IMR-90 (cell line): ENCODE results near the gene MTF1.

ENCODE experiments used
- BHLHE40 ChIP-seq: fragments of 150-350 bp; IDR thresholded peaks from 2 replicates; pipeline ENCODE4 v1.6.1; 2016; ENCODE audit warnings: mild to moderate bottlenecking, low read depth, low read length
- CTCF ChIP-seq: conservative IDR thresholded peaks from 2 replicates; pipeline ENCODE4 v1.5.1; 2012; ENCODE audit warnings: mild to moderate bottlenecking, low read depth, low read length, improper control_type of control experiment
- MAZ ChIP-seq: IDR thresholded peaks from 2 replicates; pipeline ENCODE4 v1.6.1; 2012; ENCODE audit warnings: low read depth, mild to moderate bottlenecking, low read length, improper control_type of control experiment, moderate library complexity, borderline replicate concordance
- MXI1 ChIP-seq: IDR thresholded peaks from 2 replicates; pipeline ENCODE4 v1.6.1; 2012; ENCODE audit warnings: low read depth, mild to moderate bottlenecking, low read length, moderate library complexity, borderline replicate concordance
- NFE2L2 ChIP-seq: fragments of 150-350 bp; IDR thresholded peaks from 2 replicates; pipeline ENCODE4 v1.6.1; 2016; ENCODE audit warnings: low read depth, mild to moderate bottlenecking, low read length
- POLR2A ChIP-seq: IDR thresholded peaks from 2 replicates; pipeline ENCODE4 v1.6.1; 2012; ENCODE audit warnings: mild to moderate bottlenecking, low read depth, low read length
- RAD21 ChIP-seq: IDR thresholded peaks from 2 replicates; pipeline ENCODE4 v1.6.1; 2012; ENCODE audit warnings: low read length, improper control_type of control experiment
- RCOR1 ChIP-seq: IDR thresholded peaks from 2 replicates; pipeline ENCODE4 v1.6.1; 2012; ENCODE audit warnings: mild to moderate bottlenecking, low read length, improper control_type of control experiment; ENCODE audit not compliant: insufficient replicate concordance
- RFX5 ChIP-seq: IDR thresholded peaks from 2 replicates; pipeline ENCODE4 v1.8.0; 2012; ENCODE audit warnings: low read depth, mild to moderate bottlenecking, low read length, moderate library complexity
- SMC3 ChIP-seq: fragments of 150-350 bp; IDR thresholded peaks from 2 replicates; pipeline ENCODE4 v1.6.1; 2016; ENCODE audit warnings: low read depth, mild to moderate bottlenecking, antibody characterized with exemption, low read length, moderate library complexity
- USF2 ChIP-seq: fragments of 150-350 bp; IDR thresholded peaks from 2 replicates; pipeline ENCODE4 v1.6.1; 2017; ENCODE audit warnings: mild to moderate bottlenecking, antibody characterized with exemption, low read length, low read depth

- no peak for TF ChIP-seq POLR2A
- no peak for TF ChIP-seq USF2
- TF ChIP-seq NFE2L2 = no peak
- TF ChIP-seq CTCF = no peak
- no peak for TF ChIP-seq MXI1
- no peak for TF ChIP-seq MAZ
- TF ChIP-seq RAD21 = no peak
- no peak for TF ChIP-seq BHLHE40
- TF ChIP-seq SMC3 = no peak
- no peak for TF ChIP-seq RFX5
- no peak for TF ChIP-seq RCOR1
Observed at GRCh38 chr1:37901893-37902225, 42.5 kb upstream of the MTF1 start.
